Measurements from ENCODE around the gene XAB2.
A peak's percentile ranks its signal among the peaks of the same experiment; 100 is the strongest.

XAB2 gene

GRCh38 chr19:7629347-7630054, at the start of gene XAB2, which contains the start of gene PET100:
Gene XAB2, minus strand, starts transcription at chr19:7629545. Its CDS starts 18 bp downstream, at chr19:7629527.
Gene PET100, plus strand, starts transcription at chr19:7629793. Its CDS starts 41 bp downstream, at chr19:7629834.
- peak; percentile 98 for DNase-seq

DNA sequence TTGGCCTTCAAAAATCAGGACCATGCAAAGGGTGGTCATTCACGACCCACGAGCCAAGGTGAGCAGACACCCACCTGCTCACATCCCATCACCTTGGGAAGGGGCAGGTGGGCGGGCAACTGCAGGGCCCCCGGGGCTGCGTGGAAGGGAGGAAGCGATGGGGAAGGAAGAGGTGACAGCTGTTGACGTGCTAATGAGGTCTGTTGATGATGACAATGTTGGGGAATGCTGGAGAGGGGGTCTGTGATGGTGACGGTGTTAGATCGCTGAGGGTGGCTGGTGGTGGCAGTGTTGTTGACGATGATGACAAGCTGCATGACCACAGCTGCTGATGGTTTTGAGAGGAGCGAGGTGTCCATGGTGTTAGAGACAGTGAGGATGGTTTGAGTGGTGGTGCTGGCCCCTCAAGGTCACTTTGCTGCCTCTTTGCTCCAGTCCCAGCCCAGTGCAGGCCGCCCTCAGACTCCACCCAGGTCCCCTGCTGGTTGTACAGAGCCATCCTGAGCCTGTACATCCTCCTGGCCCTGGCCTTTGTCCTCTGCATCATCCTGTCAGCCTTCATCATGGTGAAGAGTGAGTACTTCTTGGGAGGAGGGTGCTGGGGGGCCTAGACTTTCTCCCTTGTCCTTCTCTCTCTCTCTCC, 48.4 kb upstream of the XAB2 start:
- no peak for DNase-seq

- DNase-seq: no peak
These were observed 47.5 kb upstream of the XAB2 start, which contains the start of gene MCEMP1 for GRCh38 chr19:7676854-7677253. Gene MCEMP1, plus strand, starts transcription at chr19:7677090. Its CDS starts 31 bp downstream, at chr19:7677121.

DNA sequence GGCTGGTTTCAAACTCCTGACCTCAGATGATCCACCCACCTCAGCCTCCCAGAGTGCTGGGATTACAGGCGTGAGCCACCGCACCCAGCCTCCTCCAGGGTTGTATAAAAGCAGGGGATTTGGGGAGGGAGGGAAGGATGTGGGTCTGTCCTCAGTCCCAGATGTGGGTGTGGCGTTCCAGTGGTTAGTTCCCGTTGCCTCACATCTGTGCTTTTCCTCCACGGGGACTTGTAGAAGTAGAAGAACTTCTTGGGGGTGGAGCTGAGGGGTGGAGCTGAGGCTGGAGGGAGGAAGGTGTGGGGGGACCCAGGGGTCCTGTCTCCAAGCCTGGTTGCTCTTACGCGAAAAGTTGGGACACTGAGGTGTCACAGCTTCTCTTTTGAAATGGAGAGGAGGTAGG, 47.0 kb upstream of the XAB2 start:
- DNase-seq: no peak

GRCh38 chr19:7674010-7675005, 45.0 kb upstream of the XAB2 start:
- no peak for DNase-seq

GRCh38 chr19:7672522-7672921, 43.2 kb upstream of the XAB2 start:
- DNase-seq: no peak

- no peak for DNase-seq
These were observed 41.4 kb upstream of the XAB2 start for GRCh38 chr19:7670790-7671189.

DNA sequence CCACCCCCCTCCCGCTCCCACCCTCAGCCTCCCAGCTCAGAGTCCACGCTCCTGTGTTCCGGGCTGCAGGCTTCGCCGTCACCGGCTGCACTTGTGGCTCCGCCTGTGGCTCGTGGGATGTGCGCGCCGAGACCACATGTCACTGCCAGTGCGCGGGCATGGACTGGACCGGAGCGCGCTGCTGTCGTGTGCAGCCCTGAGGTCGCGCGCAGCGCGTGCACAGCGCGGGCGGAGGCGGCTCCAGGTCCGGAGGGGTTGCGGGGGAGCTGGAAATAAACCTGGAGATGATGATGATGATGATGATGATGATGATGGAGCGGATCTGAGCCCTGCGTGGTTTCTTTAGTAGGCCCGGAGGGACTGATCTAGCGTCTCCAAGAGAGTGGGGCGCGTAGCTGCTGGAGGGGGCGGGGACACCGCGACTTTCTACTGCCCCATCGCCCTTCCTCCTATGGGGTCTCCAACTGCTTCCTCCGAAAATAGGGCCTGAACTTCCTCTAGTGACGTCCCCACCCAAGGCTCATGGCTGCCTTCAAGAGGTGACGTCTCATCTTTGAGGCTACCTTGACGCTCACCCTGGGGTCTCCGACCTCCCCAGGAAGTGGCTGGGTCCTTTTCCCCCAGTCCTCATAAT, 40.9 kb upstream of the XAB2 start:
- DNase-seq: no peak

GRCh38 chr19:7669641-7670040, 40.3 kb upstream of the XAB2 start:
- DNase-seq: no peak

GRCh38 chr19:7668842-7669241, 39.5 kb upstream of the XAB2 start, which contains the start of gene RETN:
Gene RETN, plus strand, starts transcription at chr19:7669049. Its CDS starts 278 bp downstream, at chr19:7669327.
- no peak for DNase-seq

DNA sequence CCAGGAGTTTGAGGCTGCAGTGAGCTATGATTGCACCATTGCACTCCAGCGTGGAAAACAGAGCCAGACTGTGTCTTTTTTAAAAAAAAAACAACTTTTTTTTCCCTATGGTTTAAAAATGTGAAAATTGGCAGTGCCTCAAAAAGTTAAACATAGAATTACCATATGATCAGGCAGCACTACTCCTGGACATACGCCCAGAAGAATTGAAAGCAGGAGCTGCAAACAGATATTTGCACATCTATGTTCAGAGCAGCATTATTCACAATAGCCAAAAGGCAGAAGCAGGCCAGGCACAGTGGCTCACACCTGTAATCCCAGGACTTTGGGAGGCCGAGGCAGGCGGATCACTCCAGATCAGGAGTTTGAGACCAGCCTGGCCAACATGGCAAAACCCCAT, 35.7 kb upstream of the XAB2 start:
- no peak for DNase-seq

DNA sequence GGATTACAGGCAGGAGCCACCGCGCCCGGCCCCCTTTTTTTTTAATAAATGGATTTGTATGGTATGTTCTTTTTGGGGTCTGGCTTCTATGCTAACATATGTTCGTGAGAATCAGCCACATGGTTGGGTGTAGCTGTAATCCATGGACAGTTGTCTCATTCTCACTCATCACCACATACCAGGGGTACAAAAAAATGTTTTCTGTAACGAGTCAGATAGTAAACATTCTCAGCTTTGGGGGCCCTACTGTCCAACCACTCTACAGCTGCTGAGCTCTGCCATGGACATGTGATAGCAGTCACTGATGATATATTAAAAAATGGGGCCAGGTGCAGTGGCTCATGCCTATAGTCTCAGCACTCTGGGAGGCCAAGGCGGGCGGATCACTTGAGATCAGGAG, 34.4 kb upstream of the XAB2 start:
- no peak for DNase-seq

- no peak for DNase-seq
These were observed 33.3 kb upstream of the XAB2 start for GRCh38 chr19:7662657-7663056.

GRCh38 chr19:7661744-7662538, 32.6 kb upstream of the XAB2 start:
- DNase-seq: no peak

DNA sequence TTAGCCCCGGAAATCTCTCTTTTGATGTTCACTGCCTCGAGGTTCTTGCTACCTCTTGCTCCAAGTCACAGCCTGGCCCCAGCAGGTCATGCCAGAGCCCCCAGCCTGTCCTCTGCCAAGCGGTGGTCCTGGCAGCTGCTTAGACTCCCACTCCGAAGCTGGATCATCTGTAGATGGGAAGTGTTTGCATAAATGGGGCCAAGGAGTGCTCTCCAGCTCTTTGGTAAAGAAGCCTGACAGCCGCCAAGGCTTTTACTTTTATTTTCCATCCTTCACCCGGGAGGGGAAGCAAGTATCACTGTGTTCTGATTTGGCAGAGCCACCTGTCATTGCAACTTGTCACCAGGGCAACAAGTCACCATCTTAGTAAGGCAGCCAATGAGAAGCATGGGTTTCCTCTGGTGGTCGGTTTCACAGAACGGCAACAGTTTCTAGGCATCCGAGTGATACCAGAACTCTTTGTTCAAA, 28.9 kb upstream of the XAB2 start:
- peak; percentile 53 for DNase-seq

DNA sequence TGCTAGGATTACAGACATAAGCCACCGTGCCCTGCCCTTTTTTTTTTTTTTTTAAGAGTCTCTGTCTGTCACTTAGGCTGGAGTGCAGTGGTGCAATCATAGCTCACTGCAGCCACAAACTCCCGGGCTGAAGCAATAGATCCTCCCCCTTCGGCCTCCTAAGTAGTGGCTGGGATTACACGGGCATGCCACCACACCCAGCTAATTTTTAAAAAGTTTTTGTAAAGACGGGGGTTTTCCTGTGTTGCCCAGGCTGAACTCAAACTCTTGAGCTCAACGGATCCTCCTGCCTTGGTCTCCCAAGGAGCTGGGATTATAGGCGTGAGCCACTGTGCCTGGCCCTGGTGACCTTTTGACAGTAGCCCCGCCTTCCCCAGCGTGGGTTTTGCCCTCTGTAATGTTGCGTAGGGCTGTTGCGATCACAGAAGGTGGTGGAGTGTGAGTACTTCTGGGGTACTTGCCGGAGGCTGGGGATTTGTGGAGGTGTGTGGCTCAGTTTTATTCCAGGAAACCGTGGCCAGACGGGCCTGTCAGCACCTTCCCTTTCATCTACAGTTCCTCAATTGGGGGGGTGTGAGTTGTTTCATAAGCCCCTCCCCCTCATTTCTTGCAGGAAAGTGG, 27.9 kb upstream of the XAB2 start:
- no peak for DNase-seq

DNA sequence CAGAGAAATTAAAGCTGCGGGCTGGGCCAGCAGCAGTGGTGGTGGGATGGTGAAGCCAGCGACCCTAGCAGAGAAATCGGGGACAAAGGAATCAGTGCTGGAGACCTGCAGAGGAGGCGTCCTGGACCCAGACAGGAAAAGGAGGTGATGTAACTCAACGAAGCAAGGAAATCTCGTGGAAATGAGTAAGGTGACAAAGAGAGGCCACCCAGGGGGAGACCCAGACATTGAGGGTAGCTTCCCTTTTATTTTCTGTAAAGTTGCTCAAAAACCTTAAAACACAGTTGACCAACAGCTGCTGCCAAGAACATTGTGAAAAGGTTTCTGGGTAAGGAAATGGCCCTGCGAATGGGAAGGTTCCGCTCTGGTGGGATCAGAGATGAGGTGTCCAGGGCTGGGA, 26.2 kb upstream of the XAB2 start:
- no peak for DNase-seq

GRCh38 chr19:7654401-7654800, 25.1 kb upstream of the XAB2 start:
- no peak for DNase-seq

GRCh38 chr19:7652061-7652641, 22.8 kb upstream of the XAB2 start:
- peak; percentile 87 for DNase-seq

DNA sequence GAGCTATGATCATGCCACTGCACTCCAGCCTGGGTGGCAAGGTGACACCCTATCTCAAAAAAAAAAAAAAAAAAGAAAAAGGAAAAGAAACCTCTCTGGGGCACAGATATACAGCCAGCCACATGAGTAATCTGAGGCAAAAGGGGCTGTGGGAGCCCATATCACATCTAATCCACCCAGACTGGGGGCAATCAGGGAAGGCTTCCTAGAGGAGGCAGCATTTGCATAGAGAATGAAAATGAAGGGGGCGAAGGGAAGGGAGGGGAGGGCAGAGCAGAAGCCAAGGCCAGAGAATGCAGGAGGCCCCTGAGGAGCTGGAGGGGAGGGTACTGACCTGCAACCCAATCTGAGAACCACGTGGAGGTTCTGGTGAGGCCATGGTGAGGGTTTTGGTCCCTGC, 20.8 kb upstream of the XAB2 start:
- no peak for DNase-seq
